Testis (tissue), 3 donors: ENCODE measurements around the gene SAMD7. TPM values are rescaled to one million over a fixed set of nuclear protein-coding genes. Genes with fewer than 3 reads are reported as not detected.

Source experiments
- DNase-seq: peaks from one replicate; pipeline ENCODE4 v3.0.0-alpha.2; 2019
- H3K27ac ChIP-seq, 2 donors: fragments of 200-600 bp; sonication (generic); one replicate each; pipeline ENCODE4 v1.5.1; 2019
- H3K27me3 ChIP-seq: fragments of 200-600 bp; sonication (generic); one replicate; pipeline ENCODE4 v1.5.1; 2019
- H3K36me3 ChIP-seq: fragments of 200-600 bp; sonication (generic); one replicate; pipeline ENCODE4 v1.5.1; 2017; ENCODE audit warnings: low read depth; ENCODE audit errors: missing control alignments
- H3K4me1 ChIP-seq: fragments of 200-600 bp; sonication (generic); one replicate; pipeline ENCODE4 v1.5.1; 2019
- H3K4me3 ChIP-seq, 2 donors: fragments of 200-600 bp; sonication (generic); one replicate each; pipeline ENCODE4 v1.5.1; 2017 to 2019
- H3K9me3 ChIP-seq: fragments of 200-600 bp; sonication (generic); one replicate; pipeline ENCODE4 v1.5.1; 2017
- CTCF ChIP-seq, 3 experiments: fragments of 450-650 bp in 2 of 3; fragments of 200-600 bp in 1 of 3; sonication (generic) in 1 of 3; IDR thresholded peaks; one replicate each; pipeline ENCODE4 v1.5.1; 2016 to 2019; ENCODE audit warnings: antibody characterized with exemption in 3 of 3, mild to moderate bottlenecking in 2 of 3, moderate library complexity in 1 of 3
- POLR2A ChIP-seq: fragments of 450-650 bp; IDR thresholded peaks from one replicate; pipeline ENCODE4 v1.6.1; 2017; ENCODE audit warnings: antibody characterized with exemption, mild to moderate bottlenecking, moderate library complexity
- WGBS, 2 donors: methylation state at CpG; one replicate each; pipeline ENCODE4 v1.1.5; 2018; 5-methylcytosine and 5-hydroxymethylcytosine counted together
- intact Hi-C: fragments of 100-400 bp; cut with DNase I; formaldehyde crosslinking; loops from one replicate; pipeline ENCODE4 v1.15.1; 2023; ENCODE audit warnings: low total_unique reads
- polyA plus RNA-seq: library from polyadenylated mRNA; stranded (reverse); fragments of 350-450 nt; fragmentation: Illumina TruSeq; extraction: RNeasy Lipid Tissue Mini Kit (QIAGEN cat#74804); gene quantifications from one replicate; pipeline ENCODE4 v1.2.3, GENCODE V29; 2014; ENCODE audit warnings: low read depth, low replicate concordance; ENCODE audit not compliant: insufficient read depth
- total RNA-seq, 2 donors: library from RNA; depleted of rRNA; stranded (reverse); fragments of >200 nt; gene quantifications; one replicate each; pipeline ENCODE4 v1.2.3, GENCODE V29; 2016

Gene SAMD7
- total and polyA plus RNA-seq, 3 donors from 2014 or later, result 0.25 to 0.68 TPM; not detected in 1

GRCh38 chr3:169969174-169970095, 58.1 kb downstream of the SAMD7 start:
- intact Hi-C loops, result no loop called here
- H3K27ac ChIP-seq, result no peak overlapping the region
- TF ChIP-seq CTCF (IDR thresholded peaks at IDR 0.05), result no peak
- no peak for TF ChIP-seq POLR2A
- H3K36me3 ChIP-seq, result no peaks in the 10 kb centered on the region
- H3K9me3 ChIP-seq, result no peaks in the 10 kb centered on the region
- H3K27me3 ChIP-seq, result no peaks in the 10 kb centered on the region
- peaks cover 12% of the 10 kb centered on the region for H3K4me1 ChIP-seq
- no peak for DNase-seq
- WGBS, 2 donors, result 66 to 70% methylated on average over 5 of the region's 5 CpGs
- H3K4me3 ChIP-seq, result no peak overlapping the region

DNA sequence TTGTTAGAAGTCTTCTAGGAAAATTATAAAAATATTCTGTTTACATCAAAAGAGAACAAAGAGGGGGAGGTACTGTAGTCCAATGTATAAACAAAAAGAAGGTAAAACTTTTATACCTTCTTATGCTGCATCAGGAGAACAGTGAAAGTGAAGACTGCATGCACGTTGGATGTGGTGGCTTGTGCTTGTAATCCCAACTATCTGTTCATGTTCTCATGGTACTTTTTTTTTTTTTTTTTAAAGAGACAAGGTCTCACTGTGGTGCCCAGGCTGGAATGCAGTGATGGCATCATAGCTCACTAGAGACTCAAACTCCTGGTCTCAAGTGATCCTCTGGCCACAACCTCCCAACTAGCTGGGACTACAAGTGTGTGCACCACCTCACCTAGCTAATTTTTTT, 59.5 kb downstream of the SAMD7 start:
- H3K27me3 ChIP-seq, result no peaks in the 10 kb centered on the region
- no peak for TF ChIP-seq CTCF (IDR thresholded peaks at IDR 0.05)
- TF ChIP-seq POLR2A, result no peak
- H3K27ac ChIP-seq, result no peak overlapping the region
- no peaks in the 10 kb centered on the region for H3K36me3 ChIP-seq
- 38 to 50% methylated on average over 1 of the region's 1 CpG for WGBS, 2 donors
- no peak overlapping the region for H3K4me3 ChIP-seq
- H3K9me3 ChIP-seq, result no peaks in the 10 kb centered on the region
- no peak for DNase-seq
- intact Hi-C loops, result no loop called here
- H3K4me1 ChIP-seq, result peaks cover 12% of the 10 kb centered on the region

DNA sequence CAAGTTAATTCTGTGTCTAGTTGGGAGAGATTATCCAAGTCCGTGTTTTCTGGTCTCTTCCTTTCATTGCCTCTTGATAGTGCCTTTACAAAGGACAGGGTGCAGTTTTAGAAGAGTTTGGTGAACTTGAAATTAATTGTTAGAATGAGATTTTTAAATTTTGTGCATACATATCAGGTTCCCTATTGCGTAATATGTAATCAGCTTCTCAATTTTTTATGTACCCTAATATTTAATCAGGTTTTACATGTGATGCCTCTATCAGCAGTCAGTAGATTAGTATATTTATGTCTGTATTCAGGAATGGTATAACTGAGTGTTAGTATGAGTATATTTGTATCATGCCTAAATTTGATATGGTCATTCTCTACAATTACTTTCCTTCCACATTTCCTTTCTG, 60.1 kb downstream of the SAMD7 start:
- Histone ChIP-seq H3K4me3 (no peak overlapping the region), H3K9me3 (no peaks in the 10 kb centered on the region), H3K27me3 (no peaks in the 10 kb centered on the region), H3K27ac (no peak overlapping the region), H3K36me3 (no peaks in the 10 kb centered on the region), H3K4me1 (peaks cover 12% of the 10 kb centered on the region)
- intact Hi-C loops, result no loop called here
- TF ChIP-seq POLR2A, result no peak
- TF ChIP-seq CTCF (IDR thresholded peaks at IDR 0.05), result no peak
- DNase-seq, result no peak
- WGBS, 2 donors, result 70 to 82% methylated on average over 2 of the region's 2 CpGs

- no peak for TF ChIP-seq POLR2A
- TF ChIP-seq CTCF (IDR thresholded peaks at IDR 0.05), result no peak
- WGBS, 2 donors, result 82 to 94% methylated on average over 2 of the region's 2 CpGs
- DNase-seq, result no peak
- no peaks in the 10 kb centered on the region for H3K4me1 ChIP-seq
- H3K27ac ChIP-seq, result no peak overlapping the region
- no peaks in the 10 kb centered on the region for H3K9me3 ChIP-seq
- H3K27me3 ChIP-seq, result no peaks in the 10 kb centered on the region
- intact Hi-C loops, result no loop called here
- no peak overlapping the region for H3K4me3 ChIP-seq
- no peaks in the 10 kb centered on the region for H3K36me3 ChIP-seq
Measured at GRCh38 chr3:169980055-169980454, 68.7 kb downstream of the SAMD7 start.

DNA sequence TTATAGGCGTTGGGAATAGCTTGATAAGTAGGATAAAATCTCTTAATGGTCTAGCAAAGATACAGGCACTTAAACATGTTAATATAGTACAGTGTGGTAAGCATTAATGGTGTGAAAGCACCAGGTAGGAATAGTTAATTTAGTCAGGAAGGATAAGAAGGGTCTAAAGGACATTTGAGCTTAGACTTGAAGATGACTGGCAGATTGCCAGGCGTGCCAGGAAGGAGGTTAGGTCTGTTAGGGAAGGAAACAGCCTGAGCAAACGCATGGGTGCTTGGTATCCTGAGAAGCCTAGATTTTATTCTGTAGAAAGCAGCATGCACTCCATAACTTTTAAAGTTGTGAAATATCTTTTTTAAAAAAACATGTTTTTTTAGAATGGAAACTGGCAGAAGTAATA, 72.9 kb downstream of the SAMD7 start:
- WGBS, 2 donors, result 79 to 80% methylated on average over 3 of the region's 3 CpGs
- intact Hi-C loops, result no loop called here
- TF ChIP-seq CTCF (IDR thresholded peaks at IDR 0.05), result no peak
- no peak for TF ChIP-seq POLR2A

More for the DNA sequence above, 72.9 kb downstream of the SAMD7 start:
- DNase-seq, result no peak
- Histone ChIP-seq H3K4me3 (no peak overlapping the region), H3K27me3 (no peaks in the 10 kb centered on the region), H3K36me3 (no peaks in the 10 kb centered on the region), H3K4me1 (no peaks in the 10 kb centered on the region), H3K27ac (no peak overlapping the region), H3K9me3 (no peaks in the 10 kb centered on the region)
